Neural progenitor cell (in vitro differentiated cells): ENCODE data around the gene SIGLECL1.

Experiments used
- EZH2 ChIP-seq: fragments of 200-600 bp; sonication (generic); IDR thresholded peaks from 2 replicates; pipeline ENCODE4 v1.6.1; 2017; ENCODE audit warnings: antibody characterized with exemption, mild to moderate bottlenecking, moderate library complexity
- TF ChIP-seq, protein P1 (sequence below): fragments of 200-600 bp; sonication (generic); IDR thresholded peaks from 2 replicates; pipeline ENCODE4 v1.5.1; 2017; ENCODE audit warnings: antibody characterized with exemption, mild to moderate bottlenecking

DNA sequence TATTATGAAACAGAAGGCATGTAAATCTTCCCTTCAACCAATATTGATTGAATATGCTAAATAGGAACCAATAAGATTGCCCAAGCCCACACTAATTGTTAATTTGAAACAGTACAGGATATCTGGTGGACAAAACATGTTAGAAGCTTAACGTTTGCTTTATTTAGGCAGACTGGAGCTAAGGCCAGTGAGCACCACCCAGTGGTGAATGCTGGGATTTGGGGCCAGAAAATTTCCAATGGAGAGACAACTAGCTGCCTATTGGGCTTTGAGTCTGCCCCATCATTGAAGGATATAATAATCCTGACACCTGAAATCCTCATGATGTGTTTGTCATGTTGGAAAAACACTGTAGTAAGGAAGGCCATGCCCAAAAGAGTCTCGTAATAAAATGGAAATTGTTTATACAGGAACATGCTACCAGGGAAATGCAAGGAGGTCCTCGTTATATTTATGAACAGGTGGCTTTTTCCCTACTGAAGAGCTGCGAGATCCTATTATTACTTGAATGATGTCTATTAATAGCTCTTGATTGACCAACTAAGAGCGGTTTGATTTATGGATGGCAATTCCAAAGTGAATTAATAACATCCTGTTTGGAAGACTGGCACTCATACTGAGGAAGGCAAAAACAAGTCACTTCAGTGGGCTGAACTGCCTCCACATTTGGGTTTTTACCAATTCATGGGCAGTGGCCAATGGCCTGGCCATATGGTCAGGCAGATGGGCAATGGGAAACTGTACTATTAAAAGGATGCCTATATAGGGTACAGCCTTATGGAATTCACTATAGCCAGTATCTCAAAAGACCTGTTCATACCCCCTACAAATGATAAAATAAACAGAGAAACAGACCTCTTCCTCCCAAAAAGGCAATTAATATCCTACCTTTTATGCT lies 8.7 kb downstream of the SIGLECL1 start:
- TF ChIP-seq, protein P1, sequence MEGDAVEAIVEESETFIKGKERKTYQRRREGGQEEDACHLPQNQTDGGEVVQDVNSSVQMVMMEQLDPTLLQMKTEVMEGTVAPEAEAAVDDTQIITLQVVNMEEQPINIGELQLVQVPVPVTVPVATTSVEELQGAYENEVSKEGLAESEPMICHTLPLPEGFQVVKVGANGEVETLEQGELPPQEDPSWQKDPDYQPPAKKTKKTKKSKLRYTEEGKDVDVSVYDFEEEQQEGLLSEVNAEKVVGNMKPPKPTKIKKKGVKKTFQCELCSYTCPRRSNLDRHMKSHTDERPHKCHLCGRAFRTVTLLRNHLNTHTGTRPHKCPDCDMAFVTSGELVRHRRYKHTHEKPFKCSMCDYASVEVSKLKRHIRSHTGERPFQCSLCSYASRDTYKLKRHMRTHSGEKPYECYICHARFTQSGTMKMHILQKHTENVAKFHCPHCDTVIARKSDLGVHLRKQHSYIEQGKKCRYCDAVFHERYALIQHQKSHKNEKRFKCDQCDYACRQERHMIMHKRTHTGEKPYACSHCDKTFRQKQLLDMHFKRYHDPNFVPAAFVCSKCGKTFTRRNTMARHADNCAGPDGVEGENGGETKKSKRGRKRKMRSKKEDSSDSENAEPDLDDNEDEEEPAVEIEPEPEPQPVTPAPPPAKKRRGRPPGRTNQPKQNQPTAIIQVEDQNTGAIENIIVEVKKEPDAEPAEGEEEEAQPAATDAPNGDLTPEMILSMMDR = peak; percentile 85
- TF ChIP-seq EZH2 = no peak
